SHP77 (cell line): Measurements from ENCODE around the gene MSI2.
A peak's percentile ranks its signal among the peaks of the same experiment; 100 is the strongest.

Experiments
- DNase-seq, 2 experiments: peaks; one replicate each; lab custom pipeline; 2025; lab: John Stamatoyannopoulos, UW

Gene MSI2

GRCh38 chr17:57684711-57685498 lies 428.6 kb downstream of the MSI2 start:
- no peak for DNase-seq

GRCh38 chr17:57685499-57686132 lies 429.3 kb downstream of the MSI2 start:
- DNase-seq, result no peak

GRCh38 chr17:57687642-57688041 lies 431.3 kb downstream of the MSI2 start:
- no peak for DNase-seq

- DNase-seq, result no peak
These were observed 432.9 kb downstream of the MSI2 start for GRCh38 chr17:57689254-57689653.

GRCh38 chr17:57691939-57692338 lies 435.6 kb downstream of the MSI2 start:
- no peak for DNase-seq

- DNase-seq, result no peak
These were observed 436.4 kb downstream of the MSI2 start for GRCh38 chr17:57692770-57693169.

- no peak for DNase-seq
These were observed 437.7 kb downstream of the MSI2 start for GRCh38 chr17:57694051-57694450.

GRCh38 chr17:57696050-57696449 lies 439.7 kb downstream of the MSI2 start:
- DNase-seq, result no peak

GRCh38 chr17:57697197-57697596 lies 440.9 kb downstream of the MSI2 start:
- DNase-seq, result no peak

GRCh38 chr17:57697891-57698711 lies 441.8 kb downstream of the MSI2 start:
- no peak for DNase-seq

GRCh38 chr17:57699751-57700219 lies 443.5 kb downstream of the MSI2 start:
- peak in 1 of 2 experiments; percentile 39 for DNase-seq

- DNase-seq, result no peak
These were observed 444.8 kb downstream of the MSI2 start for GRCh38 chr17:57701124-57701523.

- DNase-seq, result no peak
These were observed 446.9 kb downstream of the MSI2 start for GRCh38 chr17:57703273-57703672.

GRCh38 chr17:57704448-57704847 lies 448.1 kb downstream of the MSI2 start:
- DNase-seq, result no peak

GRCh38 chr17:57705921-57706695 lies 449.8 kb downstream of the MSI2 start:
- DNase-seq, result no peak

- no peak for DNase-seq
These were observed 450.4 kb downstream of the MSI2 start for GRCh38 chr17:57706761-57707160.

- DNase-seq, result peak in 1 of 2 experiments; percentile 46
These were observed 451.6 kb downstream of the MSI2 start for GRCh38 chr17:57707892-57708291.

- no peak for DNase-seq
These were observed 452.1 kb downstream of the MSI2 start for GRCh38 chr17:57708410-57708809.

- no peak for DNase-seq
These were observed 456.8 kb downstream of the MSI2 start for GRCh38 chr17:57713140-57713539.

- DNase-seq, result no peak
These were observed 458.4 kb downstream of the MSI2 start for GRCh38 chr17:57714665-57715180.

GRCh38 chr17:57715981-57716380 lies 459.7 kb downstream of the MSI2 start:
- DNase-seq, result no peak

GRCh38 chr17:57718878-57719277 lies 462.6 kb downstream of the MSI2 start:
- DNase-seq, result no peak
